Left forelimb (tissue), 1 donor: Measurements from ENCODE around the gene VASN.
A peak's percentile ranks its signal among the peaks of the same experiment; 100 is the strongest.
"Not testable (repeated sequence)": the region's sequence is repeated elsewhere in the genome, so short reads cannot be mapped to it uniquely, and the experiment has no call there.

Experiments
- DNase-seq: peaks from one replicate; pipeline ENCODE4 v3.0.0-alpha.2; 2018; ENCODE audit warnings: low spot score

The VASN gene

DNA sequence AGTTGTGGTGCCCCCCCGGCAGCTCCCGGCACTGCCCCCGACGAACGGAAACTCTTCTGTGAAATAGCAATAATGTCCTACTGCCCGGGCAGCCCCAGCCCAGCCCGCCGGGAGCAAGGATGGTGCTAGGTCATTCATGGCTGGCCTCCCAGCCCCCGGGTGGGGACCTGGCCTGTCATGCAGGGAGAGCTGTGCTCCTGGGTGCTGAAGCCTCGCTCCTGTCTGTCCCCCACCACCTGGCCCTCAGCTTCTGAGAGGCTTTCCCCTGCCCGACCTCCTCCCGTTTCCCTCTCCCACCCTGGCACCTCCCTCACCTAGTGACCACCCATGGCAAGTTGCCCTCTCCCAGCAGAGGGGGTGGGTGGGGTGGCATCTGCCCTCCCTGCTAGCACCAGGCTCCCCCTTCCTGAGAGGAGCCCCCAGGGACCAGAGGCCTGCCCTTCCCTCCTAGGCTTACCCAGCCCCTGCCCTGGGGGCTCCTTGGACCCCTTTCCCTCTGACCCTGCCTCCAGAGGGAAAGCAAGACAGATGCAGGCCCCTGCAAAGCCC, 34.0 kb upstream of the VASN start:
- no peak for DNase-seq

DNA sequence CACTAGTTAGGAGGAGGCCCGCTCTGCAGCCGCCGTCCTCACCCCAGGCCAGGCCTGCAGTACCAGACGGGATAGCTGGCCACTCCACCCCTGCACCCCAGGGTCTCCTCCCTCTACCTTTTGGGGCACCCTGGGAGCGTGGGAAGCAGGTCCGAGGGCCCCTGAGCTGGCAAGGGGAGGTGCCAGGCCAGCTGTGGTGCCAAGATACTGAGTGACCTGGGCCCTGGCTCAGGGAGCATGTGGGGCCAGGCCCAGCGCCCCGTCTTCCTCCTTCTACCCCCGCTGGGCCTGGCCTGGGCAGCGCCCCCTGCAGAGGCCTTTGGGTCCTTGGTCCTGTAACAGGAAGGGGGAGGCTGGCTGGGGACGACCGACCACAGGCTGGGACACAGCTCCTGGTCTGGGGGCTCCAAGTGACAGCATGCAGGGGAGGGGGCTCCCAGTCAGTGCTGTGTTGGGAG, 33.5 kb upstream of the VASN start:
- no peak for DNase-seq

DNA sequence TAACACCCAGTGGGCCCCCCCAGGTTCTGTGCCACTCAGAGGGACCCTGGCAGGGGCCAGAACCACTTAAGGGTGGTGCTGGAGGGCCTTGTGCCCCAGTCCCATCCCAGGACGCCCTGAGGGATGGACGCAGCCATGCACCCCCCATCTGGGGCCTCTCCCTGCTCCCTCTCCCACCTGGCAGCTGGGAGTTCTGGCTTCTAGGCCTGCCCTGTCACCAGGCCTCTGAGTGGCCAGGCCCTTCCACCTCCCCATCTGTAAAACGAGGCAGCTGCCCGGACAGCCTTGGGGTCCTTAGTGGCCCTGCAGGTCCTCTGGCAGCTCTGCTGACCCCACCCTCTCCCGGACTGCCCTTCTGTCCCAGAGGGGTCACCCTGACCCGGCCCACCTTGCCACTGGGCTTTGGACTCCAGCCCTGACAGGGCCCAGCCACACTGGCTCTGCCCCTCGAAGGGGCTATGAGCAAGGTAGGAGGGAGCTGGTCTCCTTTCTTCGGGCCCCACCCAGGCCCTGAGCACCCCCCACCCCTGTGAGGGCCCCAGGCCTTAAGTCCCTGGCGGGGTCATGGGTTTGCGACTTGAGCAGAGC, 32.8 kb upstream of the VASN start:
- no peak for DNase-seq

DNA sequence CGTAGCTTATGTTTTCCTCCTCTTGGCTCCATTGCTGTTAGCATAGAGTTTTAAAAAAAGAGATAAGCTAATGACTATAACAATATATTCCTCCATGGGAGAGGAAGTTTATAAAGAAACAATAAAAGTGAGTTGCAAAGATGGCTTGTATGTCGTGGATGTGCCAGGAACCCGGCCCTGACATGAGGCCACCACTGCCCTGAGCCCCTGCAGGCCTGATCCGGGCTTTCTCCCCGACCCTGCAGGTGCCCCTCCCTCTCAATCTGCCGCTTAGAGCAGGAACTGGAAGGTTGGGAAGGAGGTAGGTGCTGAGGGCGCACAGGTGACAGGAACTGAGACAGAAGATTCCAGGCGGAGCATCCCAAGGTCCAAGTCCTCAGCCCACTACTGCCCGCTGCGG, 32.2 kb upstream of the VASN start:
- no peak for DNase-seq

DNA sequence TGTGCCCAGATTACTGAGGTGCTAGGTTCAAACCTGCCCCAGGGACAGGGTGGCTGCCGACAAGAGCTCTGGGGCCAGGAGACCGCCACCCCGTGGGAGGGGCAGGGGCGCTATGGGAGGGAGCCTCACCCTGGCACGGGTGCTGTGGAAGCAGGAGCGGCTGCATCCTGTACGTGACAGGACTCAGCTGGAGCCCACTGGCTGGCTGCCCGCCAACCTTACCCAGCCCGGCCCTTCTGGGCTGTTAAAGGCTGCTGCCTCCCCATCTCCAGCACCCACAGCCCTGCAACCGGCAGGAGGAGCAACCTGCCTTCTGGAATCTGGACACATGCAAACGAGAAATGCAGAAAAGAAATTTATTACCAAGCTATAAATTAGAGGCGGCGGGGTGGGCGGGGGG, 31.7 kb upstream of the VASN start:
- no peak for DNase-seq

DNA sequence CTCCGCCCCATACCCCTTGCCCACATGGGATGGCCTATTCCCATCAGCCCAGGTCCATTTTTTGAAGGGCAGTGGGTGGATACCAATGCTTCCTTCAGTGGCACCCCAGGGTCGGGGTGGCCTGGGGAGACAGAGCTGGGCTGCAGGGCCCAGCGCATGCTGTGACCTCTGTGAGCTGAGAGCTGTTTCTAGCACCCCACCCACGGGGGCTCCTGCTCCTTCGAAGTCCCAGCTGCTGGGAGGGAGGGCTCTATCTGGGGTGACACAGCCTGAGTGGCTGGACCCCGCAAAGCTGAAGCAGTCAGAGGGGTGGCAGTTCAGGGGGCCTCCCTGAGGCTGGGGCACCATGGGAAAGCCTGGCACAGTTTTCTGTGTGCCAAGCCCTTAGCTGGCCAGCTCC, 31.2 kb upstream of the VASN start:
- no peak for DNase-seq

DNA sequence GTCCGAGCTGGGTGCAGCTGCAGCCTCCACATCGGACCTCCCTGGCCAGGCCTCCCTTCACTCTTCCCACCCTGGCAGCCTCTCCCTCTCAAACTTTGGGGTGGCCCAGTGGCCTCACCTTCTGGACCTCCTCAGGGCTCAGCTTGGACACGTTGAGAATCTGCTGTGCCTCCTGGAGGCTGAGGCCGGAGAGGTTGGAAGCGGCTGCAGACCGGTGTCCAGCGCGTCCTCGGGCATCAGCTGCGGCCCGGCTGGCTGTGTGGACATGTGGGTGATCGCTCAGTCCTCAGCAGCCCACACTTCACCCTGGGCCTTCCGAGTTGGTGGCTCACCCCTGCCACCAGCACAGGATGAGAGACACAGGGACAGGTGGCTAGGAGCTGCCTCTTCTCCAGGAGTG, 30.4 kb upstream of the VASN start:
- no peak for DNase-seq

DNA sequence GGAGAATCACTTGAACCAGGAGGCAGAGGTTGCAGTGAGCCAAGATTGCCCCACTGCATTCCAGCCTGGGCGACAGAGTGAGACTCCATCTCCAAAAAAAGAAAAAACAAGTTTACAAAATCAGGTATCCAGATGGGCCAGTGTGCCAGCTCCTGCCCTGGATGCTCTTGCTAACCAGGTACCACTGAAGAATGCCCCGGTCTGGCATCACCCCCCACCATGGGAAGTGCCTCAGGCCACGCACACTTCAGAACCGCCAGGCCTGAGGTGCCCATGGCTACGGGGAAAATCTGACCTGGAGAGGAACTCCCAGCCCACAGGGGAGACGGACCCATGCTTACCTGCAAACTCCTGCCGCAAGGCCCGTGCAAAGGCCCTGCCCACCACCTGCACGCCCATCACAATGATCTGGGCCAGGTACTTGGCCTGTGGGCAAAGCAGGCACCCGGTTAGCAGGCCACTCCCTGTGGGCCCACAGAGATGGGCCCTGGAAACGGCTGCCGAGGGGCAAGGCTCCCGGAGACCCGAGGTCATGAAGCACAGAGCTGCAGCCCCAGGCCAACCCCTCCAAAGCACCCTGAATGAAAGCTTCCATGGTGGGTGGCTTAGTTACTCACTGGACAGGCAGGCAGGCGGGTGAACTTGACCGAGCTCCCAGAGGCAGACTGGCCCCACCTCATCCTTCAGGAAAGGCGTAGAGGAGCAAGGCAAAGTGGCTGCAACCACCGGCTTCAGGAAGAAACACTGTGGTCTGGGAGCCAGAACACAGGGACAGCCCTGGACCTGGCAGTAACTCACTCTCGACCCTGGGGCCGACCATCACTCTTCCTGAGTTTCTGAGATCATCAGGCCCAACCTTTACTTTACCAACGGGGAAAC, 28.5 kb upstream of the VASN start:
- DNase-seq: no peak

DNA sequence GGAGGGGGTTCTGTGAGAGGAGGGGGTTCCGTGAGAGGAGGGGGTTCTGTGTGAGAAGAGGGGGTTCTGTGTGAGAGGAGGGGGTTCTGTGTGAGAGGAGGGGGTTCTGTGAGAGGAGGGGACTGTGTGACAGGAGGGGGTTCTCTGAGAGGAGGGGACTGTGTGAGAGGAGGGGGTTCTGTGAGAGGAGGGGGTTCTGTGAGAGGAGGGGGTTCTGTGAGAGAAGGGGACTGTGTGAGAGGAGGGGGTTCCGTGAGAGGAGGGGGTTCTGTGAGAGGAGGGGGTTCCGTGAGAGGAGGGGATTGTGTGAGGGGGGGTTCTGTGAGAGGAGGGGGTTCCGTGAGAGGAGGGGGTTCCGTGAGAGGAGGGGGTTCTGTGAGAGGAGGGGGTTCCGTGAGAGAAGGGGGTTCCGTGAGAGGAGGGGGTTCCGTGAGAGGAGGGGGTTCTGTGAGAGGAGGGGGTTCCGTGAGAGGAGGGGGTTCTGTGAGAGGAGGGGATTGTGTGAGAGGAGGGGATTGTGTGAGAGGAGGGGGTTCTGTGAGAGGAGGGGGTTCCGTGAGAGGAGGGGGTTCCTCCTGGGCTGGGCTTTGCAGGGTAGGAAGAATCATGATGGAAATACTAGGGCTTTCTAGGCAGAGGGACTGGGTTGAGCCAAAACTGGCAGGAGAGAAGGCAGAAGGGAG, 27.2 kb upstream of the VASN start:
- not testable (repeated sequence) for DNase-seq

DNA sequence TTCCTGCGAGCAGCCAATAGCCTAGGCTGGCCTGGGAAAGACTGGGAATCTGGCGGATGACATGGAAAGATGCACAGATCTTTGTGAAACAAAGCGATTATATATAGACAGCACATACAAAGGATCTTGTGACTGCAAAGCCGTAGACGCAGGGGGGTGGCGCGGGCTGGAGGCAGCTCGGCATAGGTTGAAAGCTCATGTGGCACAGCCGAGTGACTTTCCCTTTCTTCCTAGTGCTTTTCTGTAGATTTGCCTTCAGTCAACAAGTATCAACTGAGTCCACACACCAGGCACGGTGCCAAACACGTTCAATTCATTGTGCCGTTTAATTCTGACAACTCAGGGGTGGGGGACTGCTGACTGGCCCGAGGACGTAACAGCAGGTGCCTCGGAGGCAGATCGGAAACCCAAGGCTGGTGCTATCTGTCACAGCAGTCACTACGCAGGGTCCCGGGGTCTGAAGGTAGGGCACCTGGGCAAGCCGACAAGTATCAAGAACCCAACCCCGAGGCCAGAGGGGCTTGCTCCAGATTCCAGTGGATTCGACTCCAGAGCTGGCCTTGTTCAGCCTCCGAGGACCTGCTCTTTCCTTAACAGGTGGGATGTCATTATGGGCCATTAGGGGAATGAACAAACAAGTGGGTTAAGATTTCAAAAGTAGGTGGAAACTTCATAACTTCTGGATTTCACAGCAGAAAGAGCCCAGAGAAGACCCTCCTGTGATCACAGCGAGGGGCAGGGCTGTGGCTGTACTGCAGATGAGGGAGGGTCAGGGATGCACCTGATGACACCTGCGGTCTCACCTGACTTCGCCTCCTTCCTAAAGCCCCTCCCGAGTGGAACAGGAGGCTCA, 26.4 kb upstream of the VASN start:
- no peak for DNase-seq

DNA sequence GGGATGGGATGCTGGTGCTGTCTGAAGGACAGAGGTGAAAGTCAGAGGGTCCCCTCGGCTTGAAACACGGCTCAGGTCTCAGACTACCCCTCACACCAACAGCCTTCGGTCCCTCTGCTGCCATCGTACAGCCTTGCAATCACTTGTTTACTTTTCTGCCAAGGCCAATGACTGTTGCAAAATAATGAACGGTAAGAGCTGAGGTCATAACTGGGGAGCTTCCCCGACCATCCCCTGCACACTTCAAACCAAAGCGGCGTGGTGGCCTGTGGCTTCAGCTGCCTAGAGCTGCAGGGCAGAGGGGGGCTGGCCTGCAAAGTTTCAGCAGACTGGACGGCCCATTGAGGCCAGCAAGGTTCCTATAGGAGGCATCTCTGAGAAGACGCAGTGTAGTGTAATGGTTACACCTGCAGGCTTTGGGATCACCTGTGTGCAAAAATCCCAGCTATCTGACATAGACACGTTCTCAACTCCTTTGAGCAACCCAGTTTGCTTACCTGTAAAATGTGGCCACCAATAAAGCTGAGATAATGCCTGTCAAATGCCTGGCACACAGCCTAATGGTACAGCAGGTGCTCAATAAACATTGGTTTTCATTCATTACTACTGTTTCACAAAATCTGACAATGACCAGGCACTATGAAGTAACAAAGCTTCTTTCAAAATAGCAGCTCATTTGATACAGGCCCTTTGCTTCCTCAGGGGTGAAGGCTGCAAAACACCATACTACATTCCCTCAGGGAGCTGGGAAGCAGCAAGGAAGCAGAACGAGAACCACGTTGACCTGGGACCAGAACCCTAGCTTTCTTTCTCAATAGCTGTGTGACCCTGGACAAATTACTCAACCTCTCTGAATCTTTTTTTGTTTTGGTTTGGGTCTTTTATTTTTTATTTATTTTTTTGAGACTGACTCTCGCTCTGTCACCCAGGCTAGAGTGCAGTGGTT, 25.5 kb upstream of the VASN start:
- no peak for DNase-seq

DNA sequence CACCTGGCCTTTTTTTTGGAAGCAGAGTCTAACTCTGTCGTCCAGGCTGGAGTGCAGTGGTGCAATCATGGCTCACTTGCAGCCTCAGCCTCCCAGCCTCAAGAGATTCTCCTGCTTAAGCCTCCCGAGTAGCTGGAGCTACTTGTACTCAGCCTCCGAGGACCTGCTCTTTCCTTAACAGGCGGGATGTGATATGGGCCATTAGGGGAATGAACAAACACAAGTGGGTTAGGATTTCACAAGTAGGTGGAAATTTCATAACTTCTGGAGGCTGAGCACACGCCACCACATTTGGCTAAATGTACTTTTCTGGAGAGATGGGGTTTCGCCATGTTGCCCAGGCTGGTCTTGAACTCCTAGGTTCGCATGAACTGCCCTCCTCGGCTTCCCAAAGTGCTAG, 24.6 kb upstream of the VASN start:
- no peak for DNase-seq

DNA sequence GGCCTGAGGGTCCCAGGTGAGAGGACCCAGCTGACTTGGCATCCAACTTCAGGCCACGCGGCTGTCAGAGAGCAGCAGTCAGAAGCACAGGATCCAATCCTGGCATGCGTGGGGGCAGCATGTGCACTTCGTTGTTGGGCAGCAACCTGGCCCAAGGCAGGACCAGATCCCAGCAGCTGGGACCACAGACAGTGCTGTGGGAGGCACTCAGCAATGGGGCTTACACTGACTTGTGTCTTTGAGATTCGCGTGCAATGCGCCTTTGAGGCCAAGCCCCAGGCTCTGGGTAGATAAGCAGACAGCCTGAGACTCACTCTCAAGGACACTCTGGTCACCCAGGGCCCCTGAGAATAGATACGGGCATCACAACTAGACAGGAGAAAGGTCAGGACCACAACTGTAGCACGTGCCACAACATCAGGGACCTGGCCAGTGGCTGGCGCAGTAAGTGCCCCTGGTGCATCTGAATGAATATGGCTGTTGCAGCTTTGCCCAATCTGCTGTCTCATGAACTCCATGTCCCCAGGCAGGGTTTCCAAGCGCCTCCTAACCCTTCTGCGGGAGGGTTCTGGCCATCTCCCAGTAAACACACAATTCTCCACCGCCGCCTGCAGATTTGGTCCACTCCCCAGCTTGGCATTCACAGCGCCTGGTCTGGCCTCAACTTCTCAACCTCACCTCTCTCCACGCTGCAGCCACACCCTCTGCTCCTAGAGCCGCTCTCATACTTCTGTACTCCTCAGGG, 23.7 kb upstream of the VASN start:
- DNase-seq: no peak

DNA sequence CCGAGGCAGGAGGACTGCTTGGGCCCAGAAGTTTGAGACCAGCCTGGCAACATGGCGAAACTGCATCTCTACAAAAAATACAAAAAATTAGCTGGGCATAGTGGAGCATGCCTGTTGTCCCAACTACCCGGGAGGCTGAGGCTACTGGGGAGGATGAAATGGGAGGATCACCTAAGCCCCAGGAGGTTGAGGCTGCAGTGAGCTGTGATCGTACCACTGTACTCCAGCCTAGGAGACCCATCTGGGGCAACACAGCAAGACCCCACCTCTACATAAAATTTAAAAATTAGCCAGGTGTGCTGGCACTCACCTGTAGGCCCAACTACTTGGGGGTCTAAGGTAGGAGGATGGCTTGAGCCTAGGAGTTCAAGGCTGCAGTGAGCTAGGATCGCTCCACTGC, 22.3 kb upstream of the VASN start:
- DNase-seq: no peak

DNA sequence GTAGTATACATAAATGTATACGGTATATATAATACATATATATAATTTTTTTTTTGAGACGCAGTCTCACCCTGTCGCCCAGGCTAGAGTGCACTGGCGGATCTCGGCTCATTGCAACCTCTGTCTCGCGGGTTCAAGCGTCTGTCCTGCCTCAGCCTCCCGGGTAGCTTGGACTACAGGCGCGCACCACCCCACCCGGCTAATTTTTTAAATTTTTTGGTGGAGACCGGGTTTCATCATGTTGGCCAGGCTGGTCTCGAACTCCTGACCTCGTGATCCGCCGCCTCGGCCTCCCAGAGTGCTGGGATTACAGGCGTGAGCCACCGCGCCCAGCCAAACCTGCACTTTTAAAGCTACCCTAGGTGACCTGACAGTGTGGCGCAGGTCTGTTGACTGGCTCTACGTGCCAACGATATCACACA, 21.3 kb upstream of the VASN start:
- DNase-seq: no peak

DNA sequence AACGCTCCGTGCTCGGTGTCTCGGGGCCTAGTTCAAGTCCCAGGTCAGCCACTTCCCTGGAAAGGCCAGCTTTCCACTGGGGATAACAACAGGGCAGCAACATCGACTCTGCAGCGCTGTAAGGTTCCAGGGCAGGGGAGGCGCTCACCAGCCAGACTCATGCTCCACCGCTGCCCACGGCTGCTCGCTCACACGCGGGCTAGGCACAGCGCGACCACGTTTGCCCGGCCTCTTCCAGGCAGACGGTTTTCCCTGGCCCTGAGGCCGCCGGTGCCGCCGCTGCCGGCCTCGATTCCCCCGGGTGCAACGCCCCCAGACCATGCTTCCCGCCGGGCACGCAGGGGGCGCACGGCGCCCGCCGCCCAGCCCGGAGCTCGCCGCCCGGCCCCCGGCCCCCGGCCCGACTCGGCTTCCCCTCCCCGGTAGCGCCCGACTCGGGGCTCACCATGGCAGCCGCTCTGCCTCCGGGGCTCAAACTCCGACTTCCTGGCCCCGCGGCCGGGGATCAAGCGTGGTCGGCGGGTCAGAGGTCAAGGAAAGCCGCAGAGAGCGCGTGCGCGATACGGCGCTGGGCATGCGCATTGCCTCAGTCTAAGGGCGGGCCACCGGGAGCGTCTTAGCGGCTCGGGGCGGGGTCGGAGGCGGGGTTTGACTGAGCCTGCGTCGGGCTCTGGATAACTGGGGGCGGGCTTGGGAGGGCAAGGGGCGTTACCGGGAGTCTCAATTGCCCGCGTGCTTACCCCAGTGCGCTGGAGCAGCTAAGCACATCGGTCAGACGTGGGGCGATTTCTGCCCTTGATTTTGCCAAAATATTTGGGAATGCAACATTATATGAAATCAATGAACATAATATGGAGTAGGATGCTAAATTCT, 20.6 kb upstream of the VASN start, which contains the start of gene PAM16:
PAM16 (minus strand) TSS at position 535 of the 873 bp plus-strand sequence; CDS start at position 448, 87 bp downstream.
- DNase-seq: peak; percentile 97

DNA sequence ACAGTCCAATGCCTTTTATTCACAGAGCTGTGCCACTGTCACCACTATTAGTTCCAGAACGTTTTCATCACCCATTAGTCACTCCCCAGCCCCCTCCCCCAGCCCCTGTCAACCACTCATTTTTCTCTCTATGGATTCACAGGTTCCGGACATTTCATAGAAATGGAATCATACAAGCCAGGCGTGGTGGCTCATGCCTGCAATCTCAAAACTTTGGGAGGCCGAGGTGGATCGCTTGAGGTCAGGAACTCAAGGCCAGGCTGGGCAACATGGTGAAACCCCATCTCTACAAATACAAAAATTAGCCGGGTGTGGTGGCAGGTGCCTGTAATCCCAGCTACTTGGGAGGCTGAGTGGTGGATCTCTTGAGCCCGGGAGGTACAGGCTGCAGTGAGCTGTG, 19.8 kb upstream of the VASN start:
- no peak for DNase-seq

DNA sequence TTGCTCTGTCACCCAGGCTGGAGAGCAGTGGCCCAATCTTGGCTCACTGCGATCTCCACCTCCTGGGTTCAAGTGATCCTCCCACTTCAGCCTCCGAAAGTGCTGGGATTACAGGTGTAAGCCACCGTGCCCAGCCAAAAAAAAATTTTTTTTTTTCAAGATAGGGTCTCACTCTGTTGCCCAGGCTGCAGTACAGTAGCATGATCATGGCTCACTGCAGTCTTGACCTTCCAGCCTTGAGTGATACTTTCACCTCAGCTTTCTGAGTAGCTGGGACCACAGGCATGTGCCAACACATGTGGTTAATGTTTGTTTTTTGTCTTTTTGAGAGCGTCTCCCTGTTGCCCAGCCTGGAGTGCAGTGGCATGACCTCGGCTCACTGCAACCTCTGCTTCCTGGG, 18.8 kb upstream of the VASN start:
- DNase-seq: no peak

DNA sequence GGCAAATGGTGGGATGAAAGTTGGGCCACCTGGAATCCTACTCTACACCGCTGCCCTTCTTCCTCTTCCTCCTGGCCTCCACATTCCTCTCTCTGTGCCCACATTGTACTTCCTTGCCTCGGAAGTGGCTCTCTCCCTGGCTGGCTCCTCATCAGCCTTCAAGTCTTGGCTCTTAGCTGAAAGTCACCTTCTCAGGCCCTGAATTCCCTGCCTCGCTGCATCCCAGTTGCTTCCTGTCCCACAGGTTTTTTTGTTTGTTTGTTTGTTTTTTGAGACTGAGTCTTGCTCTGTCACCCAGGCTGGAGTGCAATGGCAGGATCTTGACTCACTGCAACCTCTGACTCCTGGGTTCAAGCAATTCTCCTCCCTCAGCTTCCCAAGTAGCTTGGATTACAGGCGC, 18.0 kb upstream of the VASN start:
- no peak for DNase-seq
